K562 (cell line): ENCODE results near the gene WFDC1. TPM values are rescaled to one million over a fixed set of nuclear protein-coding genes. Genes with fewer than 3 reads are reported as not detected.

Source experiments
- ATF1 ChIP-seq, 2 experiments: fragments of 450-650 bp in 1 of 2; IDR thresholded peaks; 2 replicates each; pipeline ENCODE4 v1.6.1; 2016; ENCODE audit warnings: missing compliant biosample characterization in 1 of 2, missing genetic modification characterization in 1 of 2
- CCAR2 ChIP-seq: fragments of 200-400 bp; formaldehyde crosslinking; IDR thresholded peaks from 2 replicates; pipeline ENCODE4 v1.6.1; 2017; ENCODE audit warnings: mild to moderate bottlenecking, low read depth, low read length
- CHCHD3 ChIP-seq: fragments of 250-450 bp; sonication (Bioruptor Pico); IDR thresholded peaks from 2 replicates; pipeline ENCODE4 v2.1.2; 2022; ENCODE audit warnings: mild to moderate bottlenecking
- CHD4 ChIP-seq: fragments of 200-600 bp; sonication (generic); IDR thresholded peaks from 3 replicates; pipeline ENCODE4 v1.6.1; 2012; ENCODE audit warnings: low read depth, mild to moderate bottlenecking, mixed read lengths, low read length, inconsistent platforms; ENCODE audit not compliant: insufficient read depth, insufficient replicate concordance, poor library complexity, severe bottlenecking
- CREBBP ChIP-seq: IDR thresholded peaks from one replicate; pipeline ENCODE4 v1.6.1; 2012; ENCODE audit warnings: low read depth, mild to moderate bottlenecking, control low read depth, inconsistent platforms, low read length
- CXXC5 ChIP-seq: fragments of 250-450 bp; sonication (Bioruptor Pico); IDR thresholded peaks from 2 replicates; pipeline ENCODE4 v1.8.0; 2022; ENCODE audit warnings: inconsistent platforms, mild to moderate bottlenecking, moderate library complexity
- ELF2 ChIP-seq: fragments of 250-450 bp; sonication (Bioruptor Pico); IDR thresholded peaks from 2 replicates; pipeline ENCODE4 v1.5.0; 2021; ENCODE audit warnings: mild to moderate bottlenecking
- ELK1 ChIP-seq: sonication (generic); formaldehyde crosslinking; IDR thresholded peaks from 2 replicates; pipeline ENCODE4 v1.8.1; 2022; ENCODE audit warnings: missing genetic modification reagents
- EP300 ChIP-seq: IDR thresholded peaks from 2 replicates; pipeline ENCODE4 v1.6.1; 2012; ENCODE audit warnings: low read length, improper control_type of control experiment
- FOXJ2 ChIP-seq: fragments of 200-800 bp; sonication (Bioruptor generic); IDR thresholded peaks from 2 replicates; pipeline ENCODE4 v1.6.1; 2016; ENCODE audit warnings: missing genetic modification characterization, missing compliant biosample characterization
- FOXP1 ChIP-seq: sonication (generic); formaldehyde crosslinking; IDR thresholded peaks from 2 replicates; pipeline ENCODE4 v1.8.0; 2022; ENCODE audit warnings: mild to moderate bottlenecking, missing genetic modification reagents
- MTF1 ChIP-seq: fragments of 250-450 bp; sonication (Bioruptor Pico); IDR thresholded peaks from 2 replicates; pipeline ENCODE4 v1.9.0; 2021; ENCODE audit warnings: moderate library complexity, mild to moderate bottlenecking, inconsistent platforms, borderline replicate concordance
- NR4A1 ChIP-seq, 2 experiments: fragments of 250-450 bp in 1 of 2; fragments of 450-650 bp in 1 of 2; sonication (Bioruptor Pico) in 1 of 2; IDR thresholded peaks; 2 replicates each; pipeline versions ENCODE4 v1.4.0 to v1.6.1; 2016 to 2020; ENCODE audit warnings: mild to moderate bottlenecking in 2 of 2, missing compliant biosample characterization in 1 of 2, missing genetic modification characterization in 1 of 2, moderate library complexity in 1 of 2
- RAD21 ChIP-seq, 2 experiments: fragments of 250-450 bp in 1 of 2; fragments of 450-650 bp in 1 of 2; sonication (Bioruptor Pico) in 1 of 2; formaldehyde crosslinking in 1 of 2; IDR thresholded peaks in 1 of 2; conservative IDR thresholded peaks in 1 of 2; 2 replicates each; pipeline versions ENCODE4 v1.4.0 to v1.8.0; 2020 to 2022; ENCODE audit warnings: mild to moderate bottlenecking in 2 of 2, moderate library complexity in 1 of 2
- RBM17 ChIP-seq: fragments of 200-400 bp; formaldehyde crosslinking; IDR thresholded peaks from 2 replicates; pipeline ENCODE4 v1.6.1; 2017; ENCODE audit warnings: low read depth, mild to moderate bottlenecking, low read length, borderline replicate concordance
- RFX7 ChIP-seq: fragments of 250-450 bp; sonication (Bioruptor Pico); IDR thresholded peaks from 2 replicates; pipeline ENCODE4 v1.5.1; 2021; ENCODE audit warnings: mild to moderate bottlenecking
- SETDB1 ChIP-seq: IDR thresholded peaks from one replicate; pipeline ENCODE4 v1.6.1; 2012; ENCODE audit warnings: low read length, control low read depth, inconsistent platforms
- SMAD1 ChIP-seq: fragments of 150-350 bp; IDR thresholded peaks from 2 replicates; pipeline ENCODE4 v1.6.1; 2014; ENCODE audit warnings: low read length, low read depth; ENCODE audit not compliant: partially characterized antibody
- STAT5B ChIP-seq: fragments of 250-450 bp; sonication (Bioruptor Pico); IDR thresholded peaks from 2 replicates; pipeline ENCODE4 v1.8.0; 2021; ENCODE audit warnings: mild to moderate bottlenecking, inconsistent platforms
- U2AF1 ChIP-seq: fragments of 200-400 bp; formaldehyde crosslinking; optimal IDR thresholded peaks from 2 replicates; pipeline ENCODE3; 2017; ENCODE audit warnings: mild to moderate bottlenecking, low read depth, low read length, moderate library complexity
- XRCC4 ChIP-seq: IDR thresholded peaks from one replicate; pipeline ENCODE4 v1.6.1; 2011; ENCODE audit not compliant: insufficient read depth, insufficient read length; ENCODE audit errors: extremely low read depth
- ZNF3 ChIP-seq: fragments of 250-450 bp; sonication (Bioruptor Pico); IDR thresholded peaks from 2 replicates; pipeline ENCODE4 v1.5.0; 2021; ENCODE audit warnings: mild to moderate bottlenecking, moderate library complexity
- ZNF79 ChIP-seq: fragments of 250-450 bp; sonication (Bioruptor Pico); IDR thresholded peaks from 2 replicates; pipeline ENCODE4 v1.4.0; 2020; ENCODE audit warnings: low read depth, mild to moderate bottlenecking, moderate library complexity
- polyA plus RNA-seq, 8 experiments: library from polyadenylated mRNA; depleted of rRNA in 4 of 8; stranded (reverse) in 5 of 8; unstranded in 3 of 8; fragments of >200 nt; fragmentation: Nextera tagmentation in 2 of 8; fragmentation: Illumina TruSeq in 1 of 8; extraction: Ambion mirVana in 2 of 8; extraction: Trizol in 1 of 8; gene quantifications; 2 replicates each; pipeline versions ENCODE4 v1.2.1 to v1.2.3, GENCODE V29; 2011 to 2014; ENCODE audit warnings: inconsistent platforms in 1 of 8, missing spikeins in 1 of 8
- total RNA-seq, 7 experiments: library from RNA; depleted of rRNA in 6 of 7; stranded (reverse); fragments of >200 nt in 6 of 7; fragmentation: Illumina TruSeq in 2 of 7; extraction: Trizol in 2 of 7; gene quantifications; 2 replicates each; pipeline versions ENCODE4 v1.2.1 to v1.2.3, GENCODE V29; 2011 to 2021; ENCODE audit warnings: low replicate concordance in 1 of 7

The WFDC1 gene
- total and polyA plus RNA-seq, 9 of the 15 experiments (the other 6 are each of a cell fraction or from before 2014, with no cell fraction given), result not detected

GRCh38 chr16:84277244-84277823 lies 17.3 kb upstream of the WFDC1 start (continued):
- TF ChIP-seq ATF1 (CRISPR knock-in tag; IDR thresholded peaks at IDR 0.05), result no peak
- 0 out of 2 replicates have a peak, but pooled peaks have one; percentile 10 for TF ChIP-seq ATF1 (tag; IDR thresholded peaks at IDR 0.05)
- TF ChIP-seq NR4A1 (CRISPR knock-in tag; IDR thresholded peaks at IDR 0.05), result no peak
- TF ChIP-seq NR4A1 (tag; IDR thresholded peaks at IDR 0.05), result no peak
- TF ChIP-seq ELF2 (CRISPR knock-in tag), result no peak
- no peak for TF ChIP-seq FOXP1 (CRISPR knock-in tag)
- TF ChIP-seq FOXJ2, result no peak
- peak; percentile 79 to 87 for TF ChIP-seq RAD21 (CRISPR knock-in tag; conservative IDR thresholded peaks at IDR 0.05 in 1 of 2, IDR thresholded peaks at IDR 0.05 in 1 of 2)
- no peak for TF ChIP-seq CHD4
- no peak for TF ChIP-seq CXXC5
- no peak for TF ChIP-seq EP300
- TF ChIP-seq ELK1 (CRISPR knock-in tag), result no peak
- TF ChIP-seq STAT5B (CRISPR knock-in tag), result no peak
- no peak for TF ChIP-seq CHCHD3
- no peak for TF ChIP-seq ZNF3 (CRISPR knock-in tag)
- no peak for TF ChIP-seq CREBBP
- no peak for TF ChIP-seq U2AF1
- TF ChIP-seq XRCC4, result no peak
- no peak for TF ChIP-seq SETDB1
- TF ChIP-seq RBM17, result no peak
- TF ChIP-seq MTF1, result no peak
- TF ChIP-seq CCAR2, result no peak
- TF ChIP-seq ZNF79 (CRISPR knock-in tag), result no peak
- no peak for TF ChIP-seq RFX7 (CRISPR knock-in tag)
- TF ChIP-seq SMAD1, result no peak
